Measurements from ENCODE around the gene HMG20B. TPM values are rescaled to one million over a fixed set of nuclear protein-coding genes. Genes with fewer than 3 reads are reported as not detected.

Gene HMG20B
- polyA plus RNA-seq, 12 donors, result 21.8 to 78.3 (median 32.1) TPM; not detected in 1

DNA sequence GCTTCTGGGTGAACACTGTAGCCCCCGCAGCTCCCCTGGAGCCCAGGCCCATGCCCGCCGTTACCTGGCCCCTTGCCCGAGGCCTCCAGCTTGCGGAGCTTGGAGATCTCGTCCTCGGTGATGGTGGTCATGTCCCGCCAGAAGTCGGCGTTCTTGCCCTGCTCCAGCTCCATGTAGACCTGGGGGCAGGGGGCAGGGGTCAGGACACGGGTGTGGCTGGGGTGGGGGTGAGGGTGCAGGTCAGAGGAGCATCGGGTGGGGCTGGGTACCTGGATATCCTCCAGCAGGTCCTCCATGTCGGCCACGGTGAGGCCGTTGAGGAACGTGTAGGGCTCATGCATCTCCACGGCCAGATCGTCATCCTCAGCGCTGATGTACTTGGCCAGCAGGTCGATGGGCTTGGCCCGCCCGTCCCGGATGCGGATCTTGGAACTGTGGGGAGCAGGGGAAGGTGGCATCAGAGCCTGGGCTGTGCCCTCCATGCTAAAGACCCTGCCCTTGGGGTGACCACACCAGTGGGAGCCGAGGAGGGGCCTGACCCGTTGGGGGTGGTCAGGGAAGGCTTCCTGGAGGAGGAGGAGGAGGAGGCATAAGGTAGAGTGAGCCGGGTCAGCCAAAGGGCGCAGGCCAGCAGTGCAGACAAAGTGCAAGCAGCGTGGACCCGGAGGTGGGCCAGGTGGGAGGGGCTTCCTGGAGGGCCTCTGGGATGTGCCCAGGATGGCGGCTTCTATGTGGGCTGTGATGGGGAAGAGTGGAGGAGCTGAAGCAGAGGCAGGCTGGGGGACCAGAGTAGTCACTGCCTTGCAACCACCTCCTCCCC lies 46.3 kb downstream of the HMG20B start:
- DNase-seq, result no peak

DNA sequence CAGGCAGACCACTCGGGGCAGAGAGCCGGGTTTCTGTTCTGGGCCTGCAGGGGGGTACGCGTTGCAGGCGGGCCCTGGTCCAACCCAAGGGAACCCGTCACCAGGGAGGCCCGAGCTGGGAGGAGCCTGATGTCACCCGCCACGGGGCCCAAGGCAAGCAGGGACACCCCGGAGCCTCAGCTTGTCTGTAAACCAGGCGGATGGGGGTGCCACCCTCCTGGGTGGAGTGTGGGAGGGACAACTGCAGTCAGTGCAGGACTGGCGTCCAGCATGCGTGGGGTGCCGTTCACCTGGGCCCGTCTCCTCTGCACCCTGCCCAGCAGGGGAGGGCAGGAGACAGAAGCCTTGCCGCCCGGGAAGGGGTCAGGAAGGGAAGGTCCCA lies 46.9 kb downstream of the HMG20B start:
- no peak for DNase-seq

DNA sequence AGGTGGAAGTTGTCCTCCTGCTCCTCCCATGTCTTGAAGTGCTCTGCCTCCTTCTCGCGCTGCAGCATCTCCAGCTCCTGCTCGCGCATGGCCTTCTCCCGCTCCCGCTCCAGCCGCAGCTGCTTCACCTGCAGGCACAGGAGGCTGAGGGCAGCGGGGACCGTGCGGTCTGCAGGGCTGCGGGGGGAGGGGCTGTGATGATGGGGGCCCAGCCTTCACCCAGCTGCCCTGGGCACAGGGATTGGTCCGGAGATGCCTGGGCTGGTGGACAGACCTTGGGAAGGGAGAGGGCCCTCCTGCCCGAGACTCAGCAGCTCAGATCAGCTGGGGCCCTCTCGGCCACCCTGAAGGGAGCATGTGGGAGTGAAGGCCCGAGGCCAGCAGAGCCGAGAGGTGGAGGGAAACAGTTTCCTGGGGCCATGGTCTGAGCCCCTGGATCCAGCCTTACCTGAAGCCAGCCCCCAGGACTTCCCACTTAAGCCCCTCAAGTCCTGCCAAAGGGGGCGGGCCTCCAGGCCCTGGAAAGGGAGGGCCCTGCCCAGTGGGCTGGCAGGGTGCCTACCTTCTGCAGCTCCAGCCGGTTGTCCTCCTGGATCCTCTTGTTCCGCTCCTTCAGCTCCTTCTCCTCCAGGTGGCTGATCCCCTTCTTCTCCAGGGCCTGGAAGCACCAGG lies 47.5 kb downstream of the HMG20B start:
- DNase-seq, result no peak

DNA sequence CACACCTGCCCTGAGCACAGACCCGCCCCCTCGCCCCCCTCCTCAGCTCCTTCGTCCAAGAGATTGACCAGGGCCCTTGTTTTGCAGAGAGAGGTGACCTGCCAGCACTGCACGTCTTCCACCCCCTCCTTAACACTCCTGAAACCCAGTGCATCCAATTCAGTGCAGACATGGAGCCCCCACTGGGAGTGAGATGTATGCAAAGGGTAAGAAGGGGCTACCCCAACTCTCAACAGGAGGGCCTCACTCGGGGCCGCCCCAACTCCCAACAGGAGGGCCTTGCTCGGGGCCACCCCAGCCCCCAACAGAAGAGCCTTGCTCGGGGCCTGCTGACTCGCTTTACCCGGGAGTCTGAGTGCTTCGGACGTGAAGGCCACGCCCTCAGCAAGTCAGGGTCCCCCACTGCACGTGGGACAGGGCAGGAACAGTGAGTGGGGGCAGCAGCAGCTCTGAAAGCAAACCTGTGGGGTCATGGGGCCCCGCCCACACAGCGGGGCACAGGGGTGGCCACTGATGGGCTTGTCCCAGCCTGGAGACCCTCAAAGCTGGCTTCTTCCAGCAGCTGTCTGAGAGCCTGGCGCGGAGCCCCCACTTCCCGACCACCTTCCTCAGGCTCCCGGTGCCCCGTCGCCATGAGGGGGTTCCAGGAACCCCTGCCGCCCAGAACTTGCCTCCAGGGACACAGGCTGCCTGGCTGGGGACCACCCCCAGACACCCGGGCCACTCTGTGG lies 48.2 kb downstream of the HMG20B start:
- DNase-seq, result no peak

DNA sequence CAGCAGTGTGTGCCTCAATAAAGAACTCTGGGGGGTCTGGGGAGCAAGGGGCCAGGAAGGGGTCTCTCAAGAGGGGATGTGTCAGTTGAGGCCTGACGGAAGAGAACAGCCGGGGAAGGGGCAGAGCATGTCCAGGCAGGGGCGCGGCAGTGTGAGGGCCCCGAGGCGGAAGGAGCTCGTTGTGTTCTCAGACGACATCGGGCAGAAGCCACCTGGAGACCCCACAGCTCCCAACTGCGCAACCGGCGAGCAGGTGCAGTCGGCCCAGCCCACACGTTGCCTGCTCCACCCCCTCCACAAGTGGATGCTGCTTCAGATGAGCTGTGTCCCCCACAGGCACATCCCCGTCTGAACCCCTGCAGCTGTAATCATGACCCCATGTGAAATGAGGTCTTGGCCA lies 48.9 kb downstream of the HMG20B start:
- no peak for DNase-seq

DNA sequence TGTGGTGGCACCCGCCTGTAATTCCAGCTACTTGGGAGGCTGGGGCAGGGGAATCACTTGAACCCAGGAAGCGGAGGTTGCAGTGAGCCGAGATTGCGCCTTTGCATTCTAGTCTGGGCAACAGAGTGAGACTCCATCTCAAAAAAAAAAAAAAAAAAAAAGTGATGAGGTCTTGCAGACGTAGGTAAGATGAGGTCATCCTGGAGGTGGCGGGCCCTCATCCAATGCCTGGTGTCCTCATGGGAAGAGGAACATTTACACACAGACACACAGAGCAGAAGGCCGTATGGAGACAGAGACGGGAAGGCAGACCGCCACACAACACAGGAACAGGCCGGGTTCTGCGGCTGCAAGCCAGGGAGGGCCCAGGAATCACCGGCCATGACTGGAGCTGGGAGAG lies 49.5 kb downstream of the HMG20B start:
- no peak for DNase-seq

DNA sequence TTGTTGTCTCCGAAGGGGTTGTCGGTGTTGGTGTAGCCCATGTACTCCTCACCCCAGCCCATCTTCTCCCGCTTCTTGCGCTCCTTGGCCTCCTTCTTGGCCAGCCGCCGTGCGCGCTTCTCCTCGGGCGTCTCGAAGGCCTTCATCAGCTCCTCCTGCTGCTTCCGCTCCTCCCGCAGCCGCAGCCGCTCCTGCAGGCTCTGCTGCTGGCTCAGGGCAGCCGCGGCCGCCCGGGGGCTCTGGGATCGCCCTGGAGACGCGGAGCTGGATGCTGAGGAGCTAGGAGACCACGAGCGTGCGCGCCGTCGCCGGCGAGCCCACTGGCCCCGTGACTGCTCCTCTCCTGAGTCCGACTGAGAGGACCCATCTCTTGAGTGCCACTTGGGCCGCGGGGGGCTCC lies 51.0 kb downstream of the HMG20B start:
- no peak for DNase-seq

DNA sequence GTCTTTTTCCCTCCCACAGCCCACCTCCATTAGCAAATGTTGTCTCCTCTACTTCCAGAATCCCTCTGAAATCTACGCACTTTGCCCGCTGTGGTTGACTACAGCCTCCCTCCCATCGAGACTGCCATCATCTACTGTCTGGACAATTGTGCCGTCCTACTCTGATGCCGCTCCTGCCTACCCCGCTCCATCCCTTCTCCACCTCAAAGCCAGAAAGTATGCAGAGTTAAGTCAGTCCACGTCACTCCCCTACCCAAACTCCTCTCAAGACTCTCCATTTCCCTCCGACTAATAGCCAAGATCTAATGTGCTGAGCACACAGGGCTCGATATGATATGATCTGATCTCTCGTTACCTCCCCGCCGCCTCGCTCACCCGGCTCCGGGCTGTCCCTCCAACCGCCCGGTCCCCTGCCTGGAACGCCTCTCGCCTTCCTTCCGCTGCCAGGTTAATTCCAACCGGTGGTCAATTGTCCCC lies 53.3 kb downstream of the HMG20B start:
- no peak for DNase-seq

DNA sequence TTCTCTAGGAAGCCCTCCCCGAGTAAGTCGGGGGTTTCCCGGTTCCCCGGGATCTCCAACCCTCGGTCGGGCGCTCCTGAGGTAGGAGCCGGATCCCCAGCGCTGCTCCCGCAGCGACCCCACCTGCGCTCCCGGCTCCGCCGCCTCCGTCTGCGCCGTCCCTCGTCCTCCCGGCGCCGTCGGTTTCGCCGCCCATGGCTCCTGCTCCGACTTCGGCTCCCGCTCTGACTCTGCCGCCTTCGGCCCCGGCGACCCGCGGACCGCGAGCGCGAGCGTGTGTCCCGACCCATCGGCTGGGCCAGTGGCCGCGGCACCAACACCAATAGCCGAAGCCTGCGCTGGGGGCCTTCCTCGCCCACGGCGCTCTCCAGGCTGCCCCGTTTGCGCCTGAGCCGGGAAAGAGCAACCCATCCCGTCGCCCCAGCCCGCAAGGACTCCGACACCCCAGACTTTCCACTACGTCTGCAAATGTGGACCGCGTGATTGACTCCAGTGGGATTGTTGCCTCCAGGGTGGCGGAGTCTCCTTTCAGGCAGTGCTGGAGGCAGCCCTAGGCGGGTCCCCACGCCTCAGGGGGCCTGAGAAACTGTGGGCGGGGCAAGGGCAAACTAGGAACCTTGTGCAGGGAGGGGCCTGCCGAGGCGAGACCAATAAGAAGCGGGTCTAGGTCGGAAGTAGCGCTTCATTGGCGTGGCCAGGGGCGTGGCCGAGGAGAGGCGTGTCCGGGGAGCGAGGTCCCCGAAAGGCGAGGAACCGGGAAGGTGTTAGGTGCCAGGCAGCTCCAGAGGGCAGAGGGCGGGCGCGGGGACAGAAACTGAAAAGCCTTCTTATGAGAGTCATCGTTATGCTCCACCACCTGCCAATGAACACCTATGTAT lies 54.0 kb downstream of the HMG20B start, which contains the start of gene CACTIN:
CACTIN (minus strand) TSS at position 318 of the 878 bp plus-strand sequence; CDS start at position 290, 28 bp downstream.
- DNase-seq, result peak; percentile 97

DNA sequence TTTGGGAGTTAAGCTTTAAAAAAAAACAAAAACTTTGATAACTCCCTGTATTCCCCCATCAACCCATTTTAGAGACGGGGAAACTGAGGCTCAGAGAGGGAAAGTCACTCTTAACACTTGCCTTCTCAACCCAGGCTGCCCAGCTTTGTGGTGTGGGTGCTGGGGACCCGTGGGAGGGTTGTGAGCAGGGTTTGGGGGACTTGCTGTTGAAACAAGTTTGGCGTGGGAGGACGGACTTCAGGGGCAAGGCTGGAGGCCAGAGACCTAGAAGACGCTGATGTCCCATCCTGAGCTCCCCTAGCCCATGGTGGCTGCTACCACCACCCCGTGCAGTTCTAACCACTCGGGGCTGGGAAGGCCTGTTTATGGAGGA lies 54.6 kb downstream of the HMG20B start:
- no peak for DNase-seq

Other genes with a start within 250 kb of the HMG20B start
- gene NFIC, start 206.4 kb upstream of the HMG20B start, polyA plus RNA-seq (ENCODE audit: insufficient read length in 12 of 12), result 100 to 1,000 TPM in 1 of 12 donors, 10 to 100 TPM in 11; 30.9 to 375 (median 38.9) TPM
- 10 to 100 TPM in 1 of 12 donors, 1 to 10 TPM in 1, under 1 TPM in 4, not detected in 6; 0.46 to 75.8 (median 0.69) TPM for gene SMIM24, start 92.4 kb upstream of the HMG20B start, polyA plus RNA-seq (ENCODE audit: insufficient read length in 12 of 12)
- gene SMIM44, start 89.5 kb upstream of the HMG20B start, polyA plus RNA-seq (ENCODE audit: insufficient read length in 12 of 12), result not detected
- 10 to 100 TPM in 1 of 12 donors, 1 to 10 TPM in 10, not detected in 1; 3.8 to 15.8 (median 5.0) TPM for gene DOHH, start 72.3 kb upstream of the HMG20B start, polyA plus RNA-seq (ENCODE audit: insufficient read length in 12 of 12)
- 10 to 100 TPM in 11 of 12 donors, not detected in 1; 21.8 to 47.2 (median 28.8) TPM for gene FZR1, start 66.6 kb upstream of the HMG20B start, polyA plus RNA-seq (ENCODE audit: insufficient read length in 12 of 12)
- 1 to 10 TPM in 10 of 12 donors, not detected in 2; 1.5 to 3.6 (median 3.0) TPM for gene TEKTIP1, start 33.8 kb upstream of the HMG20B start, polyA plus RNA-seq (ENCODE audit: insufficient read length in 12 of 12)
- 10 to 100 TPM in 11 of 12 donors, not detected in 1; 19.3 to 48.1 (median 24.1) TPM for gene MFSD12, start 15.4 kb upstream of the HMG20B start, polyA plus RNA-seq (ENCODE audit: insufficient read length in 12 of 12)
- gene GIPC3, start 12.5 kb downstream of the HMG20B start, polyA plus RNA-seq (ENCODE audit: insufficient read length in 12 of 12), result 1 to 10 TPM in 10 of 12 donors, not detected in 2; 1.1 to 3.2 (median 1.5) TPM
- gene TBXA2R, start 33.9 kb downstream of the HMG20B start, polyA plus RNA-seq (ENCODE audit: insufficient read length in 12 of 12), result 1 to 10 TPM in 9 of 12 donors, under 1 TPM in 1, not detected in 2; 0.96 to 2.9 (median 1.8) TPM
- gene CACTIN, start 53.8 kb downstream of the HMG20B start, polyA plus RNA-seq (ENCODE audit: insufficient read length in 12 of 12), result 10 to 100 TPM in 11 of 12 donors, not detected in 1; 13.8 to 32.4 (median 16.3) TPM
- 10 to 100 TPM in 11 of 12 donors, not detected in 1; 16.0 to 30.4 (median 19.9) TPM for gene PIP5K1C, start 127.5 kb downstream of the HMG20B start, polyA plus RNA-seq (ENCODE audit: insufficient read length in 12 of 12)
- gene TJP3, start 135.4 kb downstream of the HMG20B start, polyA plus RNA-seq (ENCODE audit: insufficient read length in 12 of 12), result 10 to 100 TPM in 1 of 12 donors, 1 to 10 TPM in 1, under 1 TPM in 8, not detected in 2; 0.18 to 15.1 (median 0.61) TPM
- gene APBA3, start 188.7 kb downstream of the HMG20B start, polyA plus RNA-seq (ENCODE audit: insufficient read length in 12 of 12), result 10 to 100 TPM in 7 of 12 donors, 1 to 10 TPM in 4, not detected in 1; 9.1 to 35.4 (median 12.2) TPM
- gene MRPL54, start 189.7 kb downstream of the HMG20B start, polyA plus RNA-seq (ENCODE audit: insufficient read length in 12 of 12), result 10 to 100 TPM in 11 of 12 donors, not detected in 1; 17.1 to 26.3 (median 23.1) TPM
- not detected for gene RAX2, start 199.3 kb downstream of the HMG20B start, polyA plus RNA-seq (ENCODE audit: insufficient read length in 12 of 12)
- gene MATK, start 213.4 kb downstream of the HMG20B start, polyA plus RNA-seq (ENCODE audit: insufficient read length in 12 of 12), result 1 to 10 TPM in 4 of 12 donors, under 1 TPM in 6, not detected in 2; 0.51 to 3.6 (median 0.78) TPM

Data from muscle of arm (tissue), 12 donors.